ENCODE data around the gene SNX24.

DNA sequence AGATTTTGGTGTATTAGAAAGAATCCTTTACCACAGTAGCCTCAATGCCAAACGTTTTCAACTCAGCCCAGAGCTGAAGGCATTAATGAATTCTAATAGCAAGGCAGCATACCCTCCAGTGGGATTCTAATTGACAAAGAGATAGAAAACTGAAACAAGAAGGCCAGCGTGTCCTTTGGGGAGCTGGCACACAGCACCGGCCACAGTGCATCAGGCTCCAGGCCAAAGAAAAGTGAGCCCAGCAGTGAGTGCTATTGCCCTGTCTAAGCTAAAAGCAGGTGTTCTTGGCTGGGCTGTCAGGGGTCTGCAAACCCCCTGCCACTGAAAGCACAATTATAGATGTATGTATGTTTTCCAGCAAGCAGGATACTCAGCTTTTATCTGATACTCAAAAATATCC, 150.7 kb downstream of the SNX24 start:
- TF ChIP-seq, protein P1, sequence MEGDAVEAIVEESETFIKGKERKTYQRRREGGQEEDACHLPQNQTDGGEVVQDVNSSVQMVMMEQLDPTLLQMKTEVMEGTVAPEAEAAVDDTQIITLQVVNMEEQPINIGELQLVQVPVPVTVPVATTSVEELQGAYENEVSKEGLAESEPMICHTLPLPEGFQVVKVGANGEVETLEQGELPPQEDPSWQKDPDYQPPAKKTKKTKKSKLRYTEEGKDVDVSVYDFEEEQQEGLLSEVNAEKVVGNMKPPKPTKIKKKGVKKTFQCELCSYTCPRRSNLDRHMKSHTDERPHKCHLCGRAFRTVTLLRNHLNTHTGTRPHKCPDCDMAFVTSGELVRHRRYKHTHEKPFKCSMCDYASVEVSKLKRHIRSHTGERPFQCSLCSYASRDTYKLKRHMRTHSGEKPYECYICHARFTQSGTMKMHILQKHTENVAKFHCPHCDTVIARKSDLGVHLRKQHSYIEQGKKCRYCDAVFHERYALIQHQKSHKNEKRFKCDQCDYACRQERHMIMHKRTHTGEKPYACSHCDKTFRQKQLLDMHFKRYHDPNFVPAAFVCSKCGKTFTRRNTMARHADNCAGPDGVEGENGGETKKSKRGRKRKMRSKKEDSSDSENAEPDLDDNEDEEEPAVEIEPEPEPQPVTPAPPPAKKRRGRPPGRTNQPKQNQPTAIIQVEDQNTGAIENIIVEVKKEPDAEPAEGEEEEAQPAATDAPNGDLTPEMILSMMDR (conservative IDR thresholded peaks at IDR 0.05; ENCODE audit: low read depth, low read length): no peak
- TF ChIP-seq EZH2 (IDR thresholded peaks at IDR 0.05; ENCODE audit: low read length, unreplicated experiment): no peak

Measured in PC-3 (cell line).